ENCODE data around the gene ARSB. TPM values are rescaled to one million over a fixed set of nuclear protein-coding genes. Genes with fewer than 3 reads are reported as not detected.

ARSB gene
- total RNA-seq, 1 experiment from 2014 or later: 11.4 TPM

DNA sequence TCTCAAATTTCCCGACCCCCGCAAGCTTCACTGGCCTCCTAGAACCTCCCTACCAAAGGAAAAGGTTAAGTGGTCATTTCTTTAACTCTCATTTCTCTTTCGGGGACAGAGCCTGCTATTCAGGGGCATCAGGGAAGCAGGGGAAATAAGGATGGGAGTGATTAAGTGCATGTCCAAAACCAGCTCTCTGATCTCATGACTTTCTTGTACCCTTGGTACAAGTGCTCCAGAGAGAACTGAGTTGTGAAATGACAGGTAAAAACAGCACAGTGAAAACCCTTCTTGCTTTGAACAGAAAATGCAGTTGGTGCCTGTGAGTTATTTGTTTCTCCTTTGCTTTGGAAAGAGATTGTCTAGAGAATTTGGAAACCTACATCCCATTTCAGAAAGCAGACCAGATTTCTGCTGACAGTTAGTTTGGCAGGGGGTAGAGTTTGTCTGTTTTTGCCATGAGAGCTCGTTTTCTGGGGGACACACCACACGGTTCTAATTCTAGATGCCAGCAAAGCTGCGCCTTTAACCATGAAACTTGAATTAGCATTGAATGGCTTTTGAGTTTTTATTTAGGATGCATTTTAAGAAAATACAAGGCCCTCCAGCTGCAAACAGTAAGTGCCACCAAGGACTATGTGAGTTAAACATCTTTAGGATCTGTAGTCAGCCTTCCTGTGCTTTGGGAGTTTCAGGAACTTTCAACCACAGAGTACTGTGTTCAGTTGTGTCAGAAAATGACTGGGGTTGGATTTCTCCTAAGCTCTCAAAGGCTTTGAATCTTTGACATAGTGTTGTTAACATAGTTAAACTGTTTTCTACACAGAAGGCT lies 174.8 kb downstream of the ARSB start:
- Histone ChIP-seq H3K79me1 (ENCODE audit: insufficient read depth, low read depth, low read length, poor library complexity, severe bottlenecking) (no peaks in the 10 kb centered on the region), H3K27ac (ENCODE audit: insufficient read length, low read depth, low read length) (no peak overlapping the region), H2AK5ac (ENCODE audit: insufficient read length, low read length) (no peak overlapping the region), H4K91ac (ENCODE audit: insufficient read length, low read depth, low read length) (no peak overlapping the region), H3K56ac (ENCODE audit: insufficient read length, low read depth, low read length) (no peak overlapping the region), H3K18ac (ENCODE audit: insufficient read length, low read depth, low read length) (no peak overlapping the region), H2AFZ (ENCODE audit: low read length) (no peak overlapping the region), H3K23ac (ENCODE audit: insufficient read length, low read depth, low read length) (no peak overlapping the region), H3K27me3 (ENCODE audit: insufficient read depth, low read length) (no peaks in the 10 kb centered on the region), H2BK12ac (ENCODE audit: insufficient read length, low read depth, low read length) (no peak overlapping the region), H2BK5ac (ENCODE audit: insufficient read length, low read length) (no peak overlapping the region), H3K9ac (ENCODE audit: extremely low read depth, insufficient read length, low read length) (no peak overlapping the region), H4K8ac (replicated peaks; ENCODE audit: insufficient read length, low read depth, low read length) (no peak overlapping the region), H3K79me2 (ENCODE audit: insufficient read depth, low read length) (no peaks in the 10 kb centered on the region), H3K4ac (ENCODE audit: low read depth, low read length) (no peak overlapping the region), H2BK120ac (ENCODE audit: low read depth, low read length, poor library complexity, severe bottlenecking) (no peak overlapping the region), H3K14ac (ENCODE audit: insufficient read depth, low read length) (no peak overlapping the region), H2BK20ac (ENCODE audit: low read depth, low read length, poor library complexity, severe bottlenecking) (no peak overlapping the region), H3K4me2 (ENCODE audit: insufficient read depth, insufficient read length, low read length) (no peak overlapping the region), H4K5ac (ENCODE audit: insufficient read length, low read depth, low read length) (no peak overlapping the region), H3K23me2 (ENCODE audit: insufficient read length, low read depth, low read length, poor library complexity, severe bottlenecking) (no peaks in the 10 kb centered on the region), H4K20me1 (ENCODE audit: control insufficient read depth, insufficient read depth, insufficient read length) (no peaks in the 10 kb centered on the region), H3K4me1 (ENCODE audit: insufficient read depth, low read length) (no peaks in the 10 kb centered on the region), H2BK15ac (ENCODE audit: low read depth, low read length) (no peak overlapping the region), H3K9me3 (ENCODE audit: control insufficient read depth, low read depth, low read length) (no peaks in the 10 kb centered on the region), H3T11ph (ENCODE audit: low read length) (no peak overlapping the region)
- TF ChIP-seq, protein P1, sequence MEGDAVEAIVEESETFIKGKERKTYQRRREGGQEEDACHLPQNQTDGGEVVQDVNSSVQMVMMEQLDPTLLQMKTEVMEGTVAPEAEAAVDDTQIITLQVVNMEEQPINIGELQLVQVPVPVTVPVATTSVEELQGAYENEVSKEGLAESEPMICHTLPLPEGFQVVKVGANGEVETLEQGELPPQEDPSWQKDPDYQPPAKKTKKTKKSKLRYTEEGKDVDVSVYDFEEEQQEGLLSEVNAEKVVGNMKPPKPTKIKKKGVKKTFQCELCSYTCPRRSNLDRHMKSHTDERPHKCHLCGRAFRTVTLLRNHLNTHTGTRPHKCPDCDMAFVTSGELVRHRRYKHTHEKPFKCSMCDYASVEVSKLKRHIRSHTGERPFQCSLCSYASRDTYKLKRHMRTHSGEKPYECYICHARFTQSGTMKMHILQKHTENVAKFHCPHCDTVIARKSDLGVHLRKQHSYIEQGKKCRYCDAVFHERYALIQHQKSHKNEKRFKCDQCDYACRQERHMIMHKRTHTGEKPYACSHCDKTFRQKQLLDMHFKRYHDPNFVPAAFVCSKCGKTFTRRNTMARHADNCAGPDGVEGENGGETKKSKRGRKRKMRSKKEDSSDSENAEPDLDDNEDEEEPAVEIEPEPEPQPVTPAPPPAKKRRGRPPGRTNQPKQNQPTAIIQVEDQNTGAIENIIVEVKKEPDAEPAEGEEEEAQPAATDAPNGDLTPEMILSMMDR (conservative IDR thresholded peaks at IDR 0.05): no peak
- H3K4me1 Mint-ChIP-seq: peaks cover 5 to 11% of the 10 kb centered on the region in 2 experiments
- no peaks in the 10 kb centered on the region for H3K36me3 Mint-ChIP-seq (ENCODE audit: insufficient read depth in 1 of 3, low read depth in 3 of 3)
- no peaks in the 10 kb centered on the region for H3K9me3 Mint-ChIP-seq
- H3K4me3 Mint-ChIP-seq: no peak overlapping the region
- WGBS (ENCODE audit: extremely low coverage, insufficient read length, low lambda C conversion rate): no CpG with 5 or more reads among the region's 6 CpGs
- DNase-seq: no peak
- no peaks in the 10 kb centered on the region; the same call in 1 of the 2 replicates for H3K27me3 Mint-ChIP-seq (ENCODE audit: low read depth)
- no peak overlapping the region for H3K27ac Mint-ChIP-seq

All from H9 (cell line).